Mesenteric fat pad (tissue), 1 donor: ENCODE results near the gene SLC27A3. TPM values are rescaled to one million over a fixed set of nuclear protein-coding genes. Genes with fewer than 3 reads are reported as not detected.

Experiments used
- DNase-seq: peaks from one replicate; pipeline ENCODE4 v3.0.0-alpha.2; 2020; ENCODE audit warnings: low spot score
- long read RNA-seq: library from polyadenylated mRNA; unstranded; transcript quantifications from one replicate; pipeline ENCODE4 v2.0.0, GENCODE V29; 2020
- total RNA-seq: library from RNA; stranded (reverse); fragmentation: NEBNext Ultra II Directional; extraction: Animal tissue kit (Norgen Biotek cat#: 25700); gene quantifications from one replicate; pipeline ENCODE4 v1.2.1, GENCODE V29; 2021
- donor health status: DM: yes; HTN: yes; CAD: no.

SLC27A3 gene, protein sequence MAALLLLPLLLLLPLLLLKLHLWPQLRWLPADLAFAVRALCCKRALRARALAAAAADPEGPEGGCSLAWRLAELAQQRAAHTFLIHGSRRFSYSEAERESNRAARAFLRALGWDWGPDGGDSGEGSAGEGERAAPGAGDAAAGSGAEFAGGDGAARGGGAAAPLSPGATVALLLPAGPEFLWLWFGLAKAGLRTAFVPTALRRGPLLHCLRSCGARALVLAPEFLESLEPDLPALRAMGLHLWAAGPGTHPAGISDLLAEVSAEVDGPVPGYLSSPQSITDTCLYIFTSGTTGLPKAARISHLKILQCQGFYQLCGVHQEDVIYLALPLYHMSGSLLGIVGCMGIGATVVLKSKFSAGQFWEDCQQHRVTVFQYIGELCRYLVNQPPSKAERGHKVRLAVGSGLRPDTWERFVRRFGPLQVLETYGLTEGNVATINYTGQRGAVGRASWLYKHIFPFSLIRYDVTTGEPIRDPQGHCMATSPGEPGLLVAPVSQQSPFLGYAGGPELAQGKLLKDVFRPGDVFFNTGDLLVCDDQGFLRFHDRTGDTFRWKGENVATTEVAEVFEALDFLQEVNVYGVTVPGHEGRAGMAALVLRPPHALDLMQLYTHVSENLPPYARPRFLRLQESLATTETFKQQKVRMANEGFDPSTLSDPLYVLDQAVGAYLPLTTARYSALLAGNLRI
- 87.4 TPM for total RNA-seq
- long read RNA-seq, transcript SLC27A3-201 (10 exons, 3,351 nt) = major isoform, 141 of 199 reads
- long read RNA-seq, partial matches to known transcripts = 15 of 199 reads
- long read RNA-seq, other reads (novel, unspliced or antisense) = 43 of 199 reads

DNA sequence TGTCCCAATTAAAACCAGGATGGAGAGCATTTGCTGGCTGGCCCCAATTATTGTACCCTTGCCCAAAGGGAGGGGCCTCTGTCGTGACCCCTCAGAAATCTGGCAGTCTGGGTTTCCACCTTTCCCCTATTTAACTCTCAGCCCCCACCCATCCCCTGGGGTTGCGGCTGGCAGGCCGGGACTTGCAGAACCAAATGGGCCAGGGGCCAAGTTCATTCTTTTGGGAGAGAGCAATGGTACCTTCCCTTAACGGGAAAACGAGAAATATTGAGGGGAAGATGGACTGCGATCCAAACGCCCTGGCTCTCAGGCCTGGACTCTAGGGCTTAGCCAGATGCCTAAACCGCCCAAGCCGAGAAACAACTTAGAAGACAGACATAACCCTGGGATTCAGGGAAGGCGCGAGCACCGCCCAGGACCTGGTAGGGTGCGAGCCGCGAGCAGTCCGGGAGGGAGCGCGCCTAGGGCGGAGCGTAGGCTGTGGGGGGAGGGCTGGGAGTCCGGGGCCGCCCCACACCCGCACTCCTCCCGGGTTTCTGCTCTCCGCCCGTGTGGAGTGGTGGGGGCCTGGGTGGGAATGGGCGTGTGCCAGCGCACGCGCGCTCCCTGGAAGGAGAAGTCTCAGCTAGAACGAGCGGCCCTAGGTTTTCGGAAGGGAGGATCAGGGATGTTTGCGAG lies at the start of gene SLC27A3:
Gene SLC27A3, plus strand, starts transcription at position 628 of the 678 bp plus-strand sequence. CDS start 91 bp downstream, outside the sequence.
- no peak for DNase-seq

DNA sequence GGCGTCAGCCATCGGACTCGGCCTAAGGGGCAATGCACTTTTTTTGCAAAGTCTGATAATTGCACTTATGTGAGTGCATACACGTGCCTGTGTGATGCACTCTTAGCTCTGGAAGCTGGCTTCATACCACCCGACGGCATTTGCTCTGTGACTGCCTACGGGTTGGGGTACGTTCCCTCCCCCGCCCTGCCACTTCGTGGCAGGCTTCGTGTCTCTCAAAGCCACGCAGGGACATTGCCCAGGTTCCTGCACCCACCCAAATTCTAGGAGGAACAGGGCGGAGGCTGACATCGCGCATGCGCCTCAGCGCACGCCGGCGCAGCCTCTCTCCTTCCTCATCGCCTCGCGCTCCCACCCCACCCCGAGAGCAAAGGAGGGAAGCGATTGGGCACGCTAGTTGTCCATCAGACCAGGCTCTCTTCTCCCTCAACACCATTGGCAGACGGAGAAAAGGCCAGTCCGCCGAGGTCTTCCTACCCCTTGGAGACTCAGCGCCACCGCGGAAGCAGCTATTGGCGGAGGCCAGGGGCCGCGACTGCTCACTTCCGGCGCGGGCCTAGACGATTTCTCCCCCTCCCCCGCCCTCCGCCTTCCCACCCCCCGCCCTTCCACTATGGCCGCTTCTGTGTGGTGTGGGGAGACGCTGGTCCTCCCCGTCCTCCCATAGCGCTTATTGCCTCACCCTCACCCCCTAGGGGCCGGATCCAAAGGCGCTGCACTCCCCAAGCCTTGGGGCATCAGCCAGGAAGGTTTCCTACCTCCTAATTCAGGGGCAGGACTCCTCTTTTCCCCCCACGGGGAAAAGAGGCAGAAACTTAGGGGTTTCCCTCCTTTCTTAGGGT lies 47.5 kb upstream of the SLC27A3 start, which contains the start of gene INTS3:
Gene INTS3, plus strand, starts transcription at position 588 of the 842 bp plus-strand sequence. CDS start 585 bp downstream, outside the sequence.
- peak; percentile 99 for DNase-seq

DNA sequence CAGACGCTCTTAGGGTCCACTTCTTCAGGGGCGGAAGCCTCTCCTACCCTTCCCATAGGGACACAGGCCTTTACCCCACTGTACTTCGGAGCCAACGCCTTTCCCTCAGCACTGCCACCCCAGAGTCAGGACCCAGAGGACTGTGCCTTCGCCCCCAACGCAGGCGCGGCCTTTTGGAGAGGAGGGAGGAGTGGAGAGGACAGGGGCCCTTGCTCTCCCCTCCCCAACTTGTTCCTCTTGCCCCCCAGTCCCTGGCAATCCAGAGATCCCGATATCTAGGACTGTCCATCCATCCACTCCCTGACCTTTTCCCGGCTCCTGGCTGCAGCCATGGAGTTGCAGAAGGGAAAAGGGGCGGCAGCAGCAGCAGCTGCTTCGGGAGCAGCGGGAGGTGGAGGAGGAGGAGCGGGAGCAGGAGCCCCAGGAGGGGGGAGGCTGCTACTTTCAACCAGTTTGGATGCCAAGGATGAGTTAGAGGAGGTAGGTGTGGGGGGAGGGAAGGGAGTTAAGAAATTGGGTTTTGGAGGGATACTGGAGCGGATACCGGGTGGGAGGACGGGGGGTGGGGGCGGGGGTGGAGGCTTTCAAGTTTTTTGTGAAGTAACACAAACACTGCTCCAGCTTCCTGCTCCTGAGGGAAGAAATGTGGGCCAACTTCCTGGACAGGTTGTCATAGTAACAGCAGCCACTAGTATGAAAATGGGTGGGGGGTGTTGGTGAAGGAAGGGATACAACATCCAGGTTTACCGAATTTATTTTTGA lies 46.7 kb upstream of the SLC27A3 start:
- no peak for DNase-seq

DNA sequence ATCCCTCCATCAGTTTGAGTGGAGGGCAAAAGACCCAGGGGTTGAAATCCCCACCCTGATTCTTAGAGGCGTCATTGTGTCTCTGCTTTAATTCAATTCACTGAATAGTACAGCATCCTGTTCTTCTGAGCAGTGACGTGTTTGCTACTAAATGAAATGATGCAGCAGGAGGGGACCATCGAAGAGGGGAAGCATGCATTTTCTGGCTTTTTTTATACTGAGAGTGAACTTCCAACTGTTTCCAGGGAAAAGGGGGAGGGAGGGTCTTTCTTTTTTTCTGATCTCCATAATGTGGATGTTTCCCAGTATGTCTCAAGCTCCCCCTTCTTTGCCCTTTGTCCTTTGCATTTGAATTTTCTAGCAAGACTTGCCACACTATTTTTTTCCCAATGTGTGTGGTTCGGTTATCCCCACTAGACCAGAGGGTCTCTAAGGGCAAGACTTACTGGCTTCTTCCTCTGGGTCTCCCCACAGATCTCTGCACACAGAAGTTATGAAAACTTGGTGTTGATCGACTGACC lies 44.7 kb upstream of the SLC27A3 start:
- DNase-seq = no peak

DNA sequence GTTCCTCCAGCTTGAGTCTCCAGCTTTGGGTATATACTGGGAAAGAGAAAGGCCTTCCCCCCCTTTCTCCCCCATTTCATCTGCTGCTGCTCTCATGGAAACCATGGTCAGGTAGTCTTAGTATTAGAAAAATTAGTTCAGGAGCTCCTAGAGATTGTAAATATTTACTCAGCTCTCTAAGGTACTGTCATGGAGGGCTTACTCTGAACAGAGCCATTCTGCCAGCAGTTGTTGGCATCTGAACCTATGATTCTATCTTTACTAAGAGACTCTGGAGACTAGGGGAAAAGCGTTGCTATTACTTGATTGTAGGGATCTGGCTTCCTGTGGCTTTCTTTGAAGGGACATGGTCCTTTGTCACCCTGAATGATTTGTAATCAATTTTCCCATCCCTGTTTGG lies 41.2 kb upstream of the SLC27A3 start:
- DNase-seq = no peak

DNA sequence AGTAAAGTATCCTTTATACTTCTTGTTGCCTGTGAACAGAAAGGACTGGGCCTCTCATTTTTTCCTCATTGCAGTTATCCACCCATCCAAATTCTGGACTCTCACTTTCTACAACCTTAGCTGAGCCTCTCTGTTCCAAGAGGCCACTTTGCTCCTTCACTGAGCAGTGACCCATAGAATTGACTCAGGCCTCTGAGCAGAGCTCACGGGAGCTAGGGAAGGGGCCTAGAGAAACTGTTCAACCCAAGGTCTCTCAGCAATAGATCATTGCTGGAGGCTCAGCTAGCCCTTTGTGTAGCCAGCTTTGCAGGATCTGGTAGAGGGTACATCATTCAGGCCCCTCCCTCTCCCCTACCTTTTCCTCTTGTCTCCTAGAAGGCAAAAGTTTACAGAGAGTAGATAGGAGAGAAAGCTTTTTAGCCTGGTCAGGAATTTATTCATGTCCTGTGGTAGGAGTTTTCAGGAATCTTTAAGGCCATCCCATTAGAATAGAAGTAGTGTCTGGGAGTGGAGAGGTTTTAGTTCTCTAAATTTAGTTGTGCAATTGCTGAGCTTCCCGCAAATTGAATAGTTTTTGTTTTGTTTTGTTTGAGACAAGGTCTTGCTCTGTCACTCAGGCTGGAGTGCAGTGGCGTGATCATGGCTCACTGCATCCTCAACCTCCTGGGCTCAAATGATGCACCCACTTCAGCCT lies 40.7 kb upstream of the SLC27A3 start:
- no peak for DNase-seq

DNA sequence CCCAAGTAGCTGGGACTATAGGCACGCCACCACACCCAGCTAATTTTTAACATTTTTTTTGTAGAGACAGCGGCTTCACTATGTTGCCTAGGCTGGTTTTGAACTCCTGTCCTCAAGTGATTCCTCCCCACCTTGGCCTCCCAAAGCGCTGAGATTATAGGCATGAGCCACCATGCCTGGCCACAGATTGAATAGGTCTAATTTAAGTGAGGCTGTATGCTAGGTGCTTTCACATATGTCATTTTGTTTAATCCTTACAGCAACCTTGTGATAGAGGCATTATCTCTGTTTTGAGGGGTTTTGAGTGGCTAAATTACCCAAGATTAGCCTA lies 40.2 kb upstream of the SLC27A3 start:
- DNase-seq = no peak

DNA sequence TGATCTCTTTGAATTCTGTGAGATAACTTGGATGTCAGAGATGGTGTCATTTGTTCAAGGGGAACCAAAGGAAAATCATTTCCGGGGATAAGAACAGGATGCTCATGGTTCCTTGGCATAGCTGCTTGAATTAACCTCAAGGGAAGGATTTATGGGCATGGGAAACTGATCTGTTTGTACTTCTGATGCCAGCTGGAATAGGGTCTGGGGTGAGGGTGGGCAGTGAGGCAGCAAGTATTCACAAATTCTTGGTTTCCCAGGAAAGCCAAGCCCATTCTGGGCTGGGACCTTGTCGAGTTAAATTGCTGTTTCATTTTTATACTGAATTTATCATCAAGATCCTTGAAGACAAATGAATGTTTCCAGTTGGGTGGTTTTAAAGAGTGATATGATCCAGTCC lies 33.2 kb upstream of the SLC27A3 start:
- no peak for DNase-seq

DNA sequence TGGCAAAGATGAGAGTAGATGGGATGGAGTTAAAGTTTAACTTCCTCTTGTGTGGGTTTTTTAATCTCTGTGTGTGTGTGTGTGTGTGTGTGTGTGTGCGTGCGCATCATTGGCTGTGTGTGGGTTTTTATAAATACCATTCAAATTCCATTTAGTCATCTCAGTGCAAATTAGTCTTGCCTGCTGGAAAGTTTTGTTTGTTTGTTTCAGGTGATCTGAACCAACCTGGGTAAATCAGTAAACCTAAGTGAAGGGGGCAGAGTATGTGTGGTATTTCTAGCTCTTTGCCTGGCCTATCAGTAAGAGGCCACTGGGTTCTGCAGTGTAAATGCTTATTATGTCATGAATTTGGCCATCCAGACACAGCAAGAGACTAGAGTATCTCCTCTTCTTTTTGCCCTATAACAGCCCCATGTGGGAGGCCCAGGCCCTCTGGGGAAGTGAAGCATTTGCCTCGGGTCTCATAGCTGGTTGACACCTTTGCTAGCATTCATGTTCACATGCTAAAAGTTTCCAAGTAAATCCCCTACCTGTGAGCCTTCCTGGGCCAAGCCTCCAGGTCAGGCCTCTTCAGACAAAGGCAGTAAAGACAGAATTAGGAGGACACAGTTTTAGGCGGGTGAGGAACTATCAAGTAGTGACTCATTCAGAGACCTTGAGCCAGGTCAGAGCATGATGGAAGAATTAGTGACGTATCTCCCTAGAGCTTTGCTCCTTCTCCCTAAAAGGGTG lies 32.6 kb upstream of the SLC27A3 start:
- DNase-seq = no peak

DNA sequence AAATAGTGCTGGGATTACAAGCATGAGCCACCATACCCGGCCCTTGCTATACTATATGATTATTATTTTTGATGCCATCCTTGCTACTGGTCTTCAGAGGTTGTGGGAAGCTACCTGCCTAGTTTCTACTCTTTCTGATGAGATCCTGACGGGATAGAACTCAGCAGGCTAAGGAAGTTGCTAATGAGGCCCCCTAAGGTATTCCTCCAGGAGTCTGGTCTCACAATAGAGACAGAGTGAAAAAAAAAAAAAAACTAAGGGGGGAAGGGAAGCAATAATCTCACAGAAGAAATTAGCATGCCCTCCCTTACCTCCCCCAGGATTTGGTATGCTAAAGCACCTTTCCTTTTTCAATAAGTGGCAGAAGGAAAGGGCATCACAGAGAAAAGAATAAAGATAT lies 29.8 kb upstream of the SLC27A3 start:
- DNase-seq = no peak

DNA sequence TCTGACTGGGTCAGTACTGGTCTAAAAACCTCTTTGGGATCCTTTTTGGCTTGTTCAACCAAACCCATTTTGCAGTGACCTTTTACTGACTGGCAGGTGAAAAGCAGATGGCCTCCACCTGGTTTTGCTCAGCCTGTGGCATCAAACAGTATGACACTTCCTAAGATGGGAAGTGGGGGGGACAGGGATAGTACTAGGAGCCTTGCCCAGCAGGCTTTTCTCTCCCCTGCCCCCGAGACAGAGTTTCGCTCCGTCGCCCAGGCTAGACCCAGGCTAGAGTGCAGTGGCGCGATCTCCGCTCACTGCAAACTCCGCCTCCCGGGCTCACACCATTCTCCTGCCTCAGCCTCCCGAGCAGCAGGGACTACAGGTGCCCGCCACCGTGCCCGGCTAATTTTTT lies 29.0 kb upstream of the SLC27A3 start:
- DNase-seq = no peak

DNA sequence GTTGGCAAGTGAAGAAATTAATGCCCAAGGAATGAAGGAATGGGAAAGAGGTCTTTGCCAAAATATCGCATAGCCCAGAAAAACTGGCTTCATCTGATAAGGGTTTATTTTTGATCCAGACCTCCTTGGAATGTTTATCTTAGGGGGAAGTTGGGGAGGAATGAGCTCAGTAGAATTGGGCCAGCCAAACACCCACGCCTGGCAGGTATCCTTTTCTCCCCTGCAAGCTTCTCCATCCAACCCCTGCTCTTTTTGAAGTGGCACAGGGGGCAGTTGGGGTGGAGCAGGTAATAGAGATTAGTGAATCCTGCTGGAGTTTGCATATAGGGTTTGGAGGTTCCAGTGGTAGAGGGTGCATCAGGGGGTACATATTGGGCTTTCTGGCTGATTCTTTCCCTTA lies 26.3 kb upstream of the SLC27A3 start:
- DNase-seq = no peak

DNA sequence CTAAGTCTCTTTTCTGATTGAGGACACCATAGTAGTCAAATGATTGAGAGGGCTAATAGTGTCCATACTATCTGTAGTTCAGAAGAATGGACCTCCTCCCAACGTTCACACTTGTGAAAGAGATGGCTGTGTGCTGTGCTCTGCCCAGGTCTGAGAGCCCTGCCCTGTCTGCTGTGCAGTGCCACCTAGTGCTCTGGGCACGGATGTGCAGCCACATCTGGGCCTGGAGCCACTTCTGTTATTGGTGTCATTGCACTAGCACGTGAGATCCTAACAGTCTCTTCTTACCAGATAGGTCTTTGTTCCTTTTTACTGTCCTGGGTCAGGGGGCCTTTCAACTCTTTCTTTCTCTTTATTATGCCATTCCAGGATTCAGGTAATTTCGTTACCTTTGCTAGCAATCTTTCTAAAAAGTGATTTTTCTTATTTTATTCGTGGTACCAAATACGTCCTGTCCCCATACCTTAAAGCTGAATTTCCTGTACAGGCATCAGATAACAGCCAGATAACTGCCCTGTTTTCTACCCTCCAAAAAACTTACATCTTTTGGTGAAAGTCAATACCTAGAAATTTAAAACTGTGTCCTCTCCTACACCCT lies 25.7 kb upstream of the SLC27A3 start:
- DNase-seq = peak; percentile 93

DNA sequence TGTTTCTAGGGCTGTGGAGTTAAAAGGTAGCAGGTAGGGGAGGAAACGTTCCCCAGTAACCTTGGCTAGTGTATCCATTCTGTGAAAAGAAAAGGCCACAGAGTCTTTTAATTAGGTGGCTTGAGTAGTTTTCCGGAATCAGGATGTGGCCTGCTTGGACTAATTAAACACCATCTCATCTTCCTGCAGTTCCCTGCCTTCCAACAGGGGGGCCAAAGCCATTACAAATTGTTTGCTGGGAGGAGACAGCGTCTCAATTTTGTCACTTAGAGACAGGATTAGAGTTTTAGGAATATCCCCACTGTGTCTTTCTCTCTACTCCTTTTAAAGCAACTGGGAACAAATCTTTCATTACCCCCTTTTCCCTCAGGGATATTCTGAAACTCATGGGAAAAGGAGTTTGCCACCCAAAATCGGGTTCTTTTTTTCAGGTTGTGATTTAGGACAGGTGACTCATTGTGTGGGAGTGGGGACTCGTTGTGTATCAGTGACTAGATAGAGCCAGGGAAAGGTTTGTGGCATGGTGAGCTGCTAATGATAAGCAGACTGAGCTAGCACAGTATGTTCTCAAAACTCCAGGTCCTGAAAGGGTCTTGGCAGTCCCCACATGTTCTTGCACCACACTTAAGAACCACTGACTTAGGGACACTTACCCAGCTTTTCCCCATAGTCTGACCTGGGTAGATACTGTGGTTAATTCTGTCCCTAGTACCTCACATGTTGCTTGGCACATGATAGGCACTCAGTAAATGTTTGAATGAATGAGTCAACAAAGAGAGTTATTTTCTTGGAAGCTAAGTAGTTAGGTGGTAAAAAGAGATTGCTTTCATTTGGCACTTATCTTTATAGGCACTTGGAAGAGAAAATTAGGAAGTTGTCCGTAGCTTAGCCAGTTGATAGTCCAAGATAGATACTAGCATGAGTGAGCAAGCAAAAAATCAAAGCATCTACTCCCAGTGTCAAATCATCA lies 24.9 kb upstream of the SLC27A3 start:
- no peak for DNase-seq

DNA sequence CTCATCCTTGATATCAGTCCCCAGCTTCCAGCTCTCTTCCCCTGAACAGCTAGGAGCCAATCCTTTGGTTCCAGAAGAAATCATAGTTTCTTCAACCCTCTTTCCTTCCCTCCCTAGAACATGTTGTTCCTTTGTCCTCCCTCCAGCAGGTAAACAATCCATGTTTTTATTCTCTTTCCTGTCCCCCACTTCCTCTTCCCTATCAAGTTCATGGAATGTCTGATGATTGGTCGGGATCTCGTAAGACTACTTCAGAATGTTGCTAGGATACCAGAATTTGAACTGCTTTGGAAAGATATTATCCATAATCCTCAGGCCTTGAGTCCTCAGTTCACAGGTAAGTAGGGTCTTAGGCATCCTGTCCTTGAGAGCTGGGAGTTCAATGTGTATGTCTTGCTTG lies 23.1 kb upstream of the SLC27A3 start:
- DNase-seq = no peak

DNA sequence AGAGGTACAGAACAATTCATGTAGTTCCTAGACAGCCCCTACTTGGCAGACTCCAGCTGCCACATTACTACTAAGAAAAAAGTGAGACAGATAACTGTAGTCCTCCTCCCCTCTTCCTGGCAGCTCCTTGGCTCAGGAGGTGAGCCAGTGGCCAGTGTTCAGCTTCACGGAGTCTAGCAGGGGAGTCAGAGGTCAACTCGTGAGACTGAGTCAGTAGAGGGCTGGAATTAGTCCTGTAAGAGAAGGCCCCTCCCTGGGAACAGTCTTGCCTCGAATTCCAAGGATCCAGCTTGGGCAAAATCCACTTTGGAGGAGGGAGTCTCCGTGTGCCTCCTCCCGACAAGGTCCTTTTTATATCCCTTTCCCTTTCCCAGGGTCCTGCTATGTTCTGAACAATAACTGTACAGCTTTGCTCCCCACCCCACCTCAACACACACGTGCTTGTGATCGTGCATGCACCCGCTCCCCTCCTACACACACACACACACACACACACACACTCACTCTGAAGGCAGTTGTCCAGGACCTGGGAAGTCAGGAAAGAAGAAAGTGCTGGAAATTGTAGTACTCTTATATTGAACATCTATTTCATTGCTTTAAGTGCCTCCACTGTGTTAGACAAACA lies 22.5 kb upstream of the SLC27A3 start:
- DNase-seq = no peak

DNA sequence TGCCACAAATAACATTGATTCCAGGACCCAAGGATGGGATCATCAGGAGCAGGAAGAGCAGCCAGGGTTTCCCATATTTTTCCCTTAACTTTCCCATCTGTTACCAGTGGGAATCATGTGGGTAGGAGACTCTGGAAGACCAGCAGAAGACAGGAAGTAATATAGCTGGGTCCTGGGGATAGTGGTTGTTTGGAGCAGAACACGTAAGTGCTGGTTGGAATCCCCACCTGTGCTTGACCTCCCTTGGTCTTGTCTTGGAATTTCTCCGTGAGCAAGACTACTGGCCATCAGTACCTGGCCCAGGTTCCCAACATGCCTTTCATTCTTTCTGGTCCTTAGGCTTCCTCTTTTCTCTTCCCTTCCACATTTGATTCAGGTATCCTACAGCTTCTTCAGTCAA lies 20.9 kb upstream of the SLC27A3 start:
- DNase-seq = no peak
